WTC11 (cell line): ENCODE results near the gene KLRD1. TPM values are rescaled to one million over a fixed set of nuclear protein-coding genes. Genes with fewer than 3 reads are reported as not detected.

Source experiments
- ATAC-seq: fragments of 200-7000 bp; cut with Tn5 transposase; 2 replicates; pipeline ENCODE4 v1.10.0; 2021; ENCODE audit warnings: mild to moderate bottlenecking, moderate library complexity
- CTCF ChIA-PET: fragments of 300-600 bp; sonication (Branson Sonifier 250); formaldehyde crosslinking; loops from one replicate; lab custom pipeline; 2021; ENCODE audit warnings: antibody characterized with exemption; lab: Charles Lee
- POLR2A ChIA-PET: fragments of 350-600 bp; sonication (Branson Sonifier 250); formaldehyde crosslinking; loops from one replicate; lab custom pipeline; 2021; ENCODE audit warnings: antibody characterized with exemption; lab: Charles Lee
- DNase-seq: peaks from one replicate; pipeline ENCODE4 v3.0.0; 2021; ENCODE audit warnings: low spot score
- H3K27ac Mint-ChIP-seq: 2 replicates; pipeline ENCODE4 v1.8.0; 2021; ENCODE audit warnings: mixed read lengths
- H3K27me3 Mint-ChIP-seq: 2 replicates; pipeline ENCODE4 v1.8.0; 2021; ENCODE audit warnings: low read depth, mild to moderate bottlenecking, moderate library complexity, mixed read lengths
- H3K36me3 Mint-ChIP-seq: 2 replicates; pipeline ENCODE4 v1.8.0; 2021; ENCODE audit warnings: mixed read lengths
- H3K4me1 Mint-ChIP-seq: 2 replicates; pipeline ENCODE4 v1.8.0; 2022; ENCODE audit warnings: mixed read lengths
- H3K4me3 Mint-ChIP-seq: 2 replicates; pipeline ENCODE4 v1.8.0; 2021; ENCODE audit warnings: mild to moderate bottlenecking, moderate library complexity, mixed read lengths
- H3K9me3 Mint-ChIP-seq: 2 replicates; pipeline ENCODE4 v1.8.0; 2021; ENCODE audit warnings: mixed read lengths
- AR ChIP-seq: fragments of 250-450 bp; sonication (Bioruptor Pico); IDR thresholded peaks from 2 replicates; pipeline ENCODE4 v1.9.0; 2021; ENCODE audit warnings: mild to moderate bottlenecking
- ATF2 ChIP-seq: sonication (generic); formaldehyde crosslinking; IDR thresholded peaks from 2 replicates; pipeline ENCODE4 v1.8.1; 2022; ENCODE audit warnings: low read depth, missing genetic modification reagents, borderline replicate concordance
- ATF3 ChIP-seq: sonication (generic); formaldehyde crosslinking; conservative IDR thresholded peaks from 2 replicates; pipeline ENCODE4 v1.8.1; 2022; ENCODE audit warnings: mild to moderate bottlenecking, missing genetic modification reagents
- CREM ChIP-seq: sonication (generic); formaldehyde crosslinking; IDR thresholded peaks from 2 replicates; pipeline ENCODE4 v1.8.1; 2022; ENCODE audit warnings: mild to moderate bottlenecking, missing genetic modification reagents, moderate library complexity
- E2F4 ChIP-seq: sonication (generic); formaldehyde crosslinking; IDR thresholded peaks from 2 replicates; pipeline ENCODE4 v1.8.1; 2022; ENCODE audit warnings: low read depth, mild to moderate bottlenecking, moderate library complexity, missing genetic modification reagents, borderline replicate concordance
- FOXJ3 ChIP-seq: sonication (generic); formaldehyde crosslinking; IDR thresholded peaks from 2 replicates; pipeline ENCODE4 v1.9.0; 2021; ENCODE audit warnings: missing genetic modification reagents, mild to moderate bottlenecking, borderline replicate concordance
- FOXP1 ChIP-seq: sonication (generic); formaldehyde crosslinking; IDR thresholded peaks from 2 replicates; pipeline ENCODE4 v1.8.0; 2022; ENCODE audit warnings: missing genetic modification reagents, mild to moderate bottlenecking, moderate library complexity, borderline replicate concordance
- GTF2I ChIP-seq: fragments of 250-450 bp; sonication (Bioruptor Pico); conservative IDR thresholded peaks from 2 replicates; pipeline ENCODE4 v1.4.0; 2021; ENCODE audit warnings: mild to moderate bottlenecking
- IRF1 ChIP-seq: sonication (generic); formaldehyde crosslinking; IDR thresholded peaks from 2 replicates; pipeline ENCODE4 v1.8.0; 2023; ENCODE audit warnings: missing genetic modification reagents
- JAZF1 ChIP-seq: fragments of 250-450 bp; sonication (Bioruptor Pico); IDR thresholded peaks from 2 replicates; pipeline ENCODE4 v1.9.0; 2021; ENCODE audit warnings: moderate library complexity, mild to moderate bottlenecking, inconsistent platforms
- MXD4 ChIP-seq: fragments of 250-450 bp; sonication (Bioruptor Pico); IDR thresholded peaks from 2 replicates; pipeline ENCODE4 v1.8.0; 2021; ENCODE audit warnings: mild to moderate bottlenecking, moderate library complexity, borderline replicate concordance
- NFATC4 ChIP-seq: fragments of 250-450 bp; sonication (Bioruptor Pico); IDR thresholded peaks from 2 replicates; pipeline ENCODE4 v1.9.0; 2021; ENCODE audit warnings: mild to moderate bottlenecking
- NR2C2 ChIP-seq: sonication (generic); formaldehyde crosslinking; IDR thresholded peaks from 2 replicates; pipeline ENCODE4 v1.8.0; 2022; ENCODE audit warnings: mild to moderate bottlenecking, missing genetic modification reagents
- RELA ChIP-seq: sonication (generic); formaldehyde crosslinking; IDR thresholded peaks from 2 replicates; pipeline ENCODE4 v1.8.1; 2022; ENCODE audit warnings: missing genetic modification reagents, mild to moderate bottlenecking, borderline replicate concordance
- SMAD4 ChIP-seq: sonication (generic); formaldehyde crosslinking; IDR thresholded peaks from 2 replicates; pipeline ENCODE4 v1.8.0; 2022; ENCODE audit warnings: mild to moderate bottlenecking, missing genetic modification reagents
- SOX15 ChIP-seq: fragments of 250-450 bp; sonication (Bioruptor Pico); IDR thresholded peaks from 2 replicates; pipeline ENCODE4 v1.9.0; 2021; ENCODE audit warnings: mild to moderate bottlenecking
- SP1 ChIP-seq: sonication (generic); formaldehyde crosslinking; conservative IDR thresholded peaks from 2 replicates; pipeline ENCODE4 v1.8.1; 2022; ENCODE audit warnings: missing genetic modification reagents
- TP53 ChIP-seq: sonication (generic); formaldehyde crosslinking; IDR thresholded peaks from 2 replicates; pipeline ENCODE4 v1.8.1; 2023; ENCODE audit warnings: mild to moderate bottlenecking, missing genetic modification reagents
- ZBTB21 ChIP-seq: sonication (generic); formaldehyde crosslinking; IDR thresholded peaks from 2 replicates; pipeline ENCODE4 v1.8.1; 2023; ENCODE audit warnings: mild to moderate bottlenecking, missing genetic modification reagents, borderline replicate concordance
- ZNF219 ChIP-seq: sonication (generic); formaldehyde crosslinking; IDR thresholded peaks from 2 replicates; pipeline ENCODE4 v1.8.0; 2023; ENCODE audit warnings: missing genetic modification reagents, mild to moderate bottlenecking, borderline replicate concordance
- ZNF263 ChIP-seq: sonication (generic); formaldehyde crosslinking; IDR thresholded peaks from 2 replicates; pipeline ENCODE4 v1.8.1; 2022; ENCODE audit warnings: low read depth, mild to moderate bottlenecking, moderate library complexity, missing genetic modification reagents
- ZNF396 ChIP-seq: fragments of 250-450 bp; sonication (Bioruptor Pico); IDR thresholded peaks from 2 replicates; pipeline ENCODE4 v1.8.0; 2021; ENCODE audit warnings: mild to moderate bottlenecking, moderate library complexity, borderline replicate concordance
- ZNF423 ChIP-seq: fragments of 250-450 bp; sonication (Bioruptor Pico); IDR thresholded peaks from 2 replicates; pipeline ENCODE4 v2.1.2; 2022; ENCODE audit warnings: mild to moderate bottlenecking, moderate library complexity
- ZNF671 ChIP-seq: fragments of 250-450 bp; sonication (Bioruptor Pico); IDR thresholded peaks from 2 replicates; pipeline ENCODE4 v1.8.0; 2021; ENCODE audit warnings: mild to moderate bottlenecking
- total RNA-seq: library from RNA; stranded (reverse); gene quantifications from 3 replicates; pipeline ENCODE4 v1.2.3, GENCODE V29; 2021

Gene KLRD1
- total RNA-seq, 1 experiment from 2014 or later: 0.55 TPM

GRCh38 chr12:10310926-10311720 lies 3.5 kb downstream of the KLRD1 start:
- no peak overlapping the region for H3K4me3 Mint-ChIP-seq
- no peak overlapping the region for H3K27ac Mint-ChIP-seq
- DNase-seq (no peak), ATAC-seq (no peak)
- H3K36me3 Mint-ChIP-seq: no peaks in the 10 kb centered on the region
- H3K9me3 Mint-ChIP-seq: no peaks in the 10 kb centered on the region
- no peak for TF ChIP-seq NFATC4 (CRISPR knock-in tag)
- TF ChIP-seq ZNF423 (CRISPR knock-in tag): no peak
- no peak for TF ChIP-seq IRF1 (CRISPR knock-in tag)
- TF ChIP-seq SP1 (CRISPR knock-in tag): no peak
- no peak for TF ChIP-seq AR (CRISPR knock-in tag)
- TF ChIP-seq GTF2I (CRISPR knock-in tag): no peak
- TF ChIP-seq SOX15 (CRISPR knock-in tag): no peak
- TF ChIP-seq SMAD4 (CRISPR knock-in tag): no peak
- TF ChIP-seq NR2C2 (CRISPR knock-in tag): no peak
- TF ChIP-seq FOXJ3: no peak
- ChIA-PET POLR2A (no interaction called here), CTCF (no interaction called here)
- H3K27me3 Mint-ChIP-seq: no peaks in the 10 kb centered on the region
- no peaks in the 10 kb centered on the region for H3K4me1 Mint-ChIP-seq

- no peaks in the 10 kb centered on the region for H3K4me1 Mint-ChIP-seq
- no peak overlapping the region for H3K4me3 Mint-ChIP-seq
- no peaks in the 10 kb centered on the region for H3K36me3 Mint-ChIP-seq
- POLR2A ChIA-PET: no interaction called here
- H3K27ac Mint-ChIP-seq: no peak overlapping the region
- DNase-seq: no peak
- no peaks in the 10 kb centered on the region for H3K27me3 Mint-ChIP-seq
- TF ChIP-seq GTF2I (CRISPR knock-in tag) (no peak), ZNF671 (CRISPR knock-in tag) (no peak), RELA (CRISPR knock-in tag) (no peak)
- TF ChIP-seq, all 79 proteins: peak for 0
- no peak for ATAC-seq
- CTCF ChIA-PET: no interaction called here
- H3K9me3 Mint-ChIP-seq: peaks cover 5% of the 10 kb centered on the region
Measured at GRCh38 chr12:10319388-10319787, 11.7 kb downstream of the KLRD1 start.

- POLR2A ChIA-PET: no interaction called here
- Mint-ChIP-seq H3K9me3 (peaks cover 9% of the 10 kb centered on the region), H3K36me3 (no peaks in the 10 kb centered on the region), H3K4me1 (no peaks in the 10 kb centered on the region), H3K27ac (no peak overlapping the region), H3K27me3 (no peaks in the 10 kb centered on the region), H3K4me3 (no peak overlapping the region)
- CTCF ChIA-PET: no interaction called here
- DNase-seq (no peak), ATAC-seq (no peak)
- TF ChIP-seq ATF3 (CRISPR knock-in tag) (no peak), MXD4 (CRISPR knock-in tag) (no peak), ZNF219 (CRISPR knock-in tag) (no peak), ZNF423 (CRISPR knock-in tag) (no peak), ZBTB21 (no peak), ZNF263 (CRISPR knock-in tag) (no peak), ZNF396 (no peak), ATF2 (no peak), TP53 (no peak), JAZF1 (CRISPR knock-in tag) (no peak), RELA (CRISPR knock-in tag) (no peak), CREM (CRISPR knock-in tag) (no peak), NFATC4 (CRISPR knock-in tag) (no peak), E2F4 (CRISPR knock-in tag) (no peak), FOXP1 (CRISPR knock-in tag) (no peak)
Measured at GRCh38 chr12:10320643-10321042, 13.0 kb downstream of the KLRD1 start.
